HG03108 (cell line): ENCODE measurements around the gene DMD.
"Not testable (repeated sequence)": the region's sequence is repeated elsewhere in the genome, so short reads cannot be mapped to it uniquely, and the experiment has no call there.

Experiments
- ATAC-seq: cut with Tn5 transposase; IDR thresholded peaks from one replicate; pipeline ENCODE4 v1.9.1; 2021; ENCODE audit warnings: moderate library complexity; ENCODE audit not compliant: unreplicated experiment

The DMD gene

DNA sequence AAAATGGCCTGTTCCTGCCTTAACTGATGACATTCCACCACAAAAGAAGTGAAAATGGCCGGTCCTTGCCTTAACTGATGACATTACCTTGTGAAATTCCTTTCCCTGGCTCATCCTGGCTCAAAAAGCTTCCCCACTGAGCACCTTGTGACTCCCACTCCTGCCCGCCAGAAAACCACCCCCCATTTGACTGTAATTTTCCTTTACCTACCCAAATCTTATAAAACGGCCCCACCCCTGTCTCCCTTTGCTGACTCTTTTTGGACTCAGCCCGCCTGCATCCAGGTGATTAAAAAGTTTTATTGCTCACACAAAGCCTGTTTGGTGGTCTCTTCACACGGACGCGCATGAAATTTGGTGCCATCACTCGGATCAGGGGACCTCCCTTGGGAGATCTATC lies 1833.5 kb downstream of the DMD start:
- ATAC-seq: not testable (repeated sequence)

DNA sequence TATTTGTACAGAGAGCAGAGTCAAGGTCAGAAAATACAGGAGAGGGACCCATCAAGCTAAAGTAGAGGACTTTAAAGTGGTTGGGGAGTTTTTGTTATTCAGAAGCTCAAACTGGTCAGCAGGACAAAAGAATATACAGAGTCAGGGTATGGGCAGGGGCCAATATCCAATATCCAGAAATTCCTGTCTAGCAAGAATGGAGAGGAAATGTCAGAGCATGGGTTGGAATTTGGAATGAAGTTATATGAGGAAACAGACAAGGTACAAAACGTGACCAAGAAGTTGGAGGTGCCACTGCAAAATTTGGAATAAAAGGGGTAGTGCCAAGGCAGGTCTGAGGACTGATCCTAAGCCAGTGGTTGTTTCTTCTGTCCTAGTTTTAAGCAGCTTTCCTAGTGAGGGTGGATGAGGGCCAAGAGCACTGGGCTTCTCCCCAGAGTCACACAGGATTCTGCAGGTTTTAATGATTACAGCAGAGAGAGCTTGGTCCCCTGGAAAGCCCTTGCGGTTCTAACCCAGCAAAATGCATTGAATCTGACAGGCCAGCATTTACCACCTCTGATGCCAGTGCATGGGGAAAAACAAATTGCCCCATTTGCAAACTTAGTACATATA lies 1834.8 kb downstream of the DMD start:
- no peak for ATAC-seq

DNA sequence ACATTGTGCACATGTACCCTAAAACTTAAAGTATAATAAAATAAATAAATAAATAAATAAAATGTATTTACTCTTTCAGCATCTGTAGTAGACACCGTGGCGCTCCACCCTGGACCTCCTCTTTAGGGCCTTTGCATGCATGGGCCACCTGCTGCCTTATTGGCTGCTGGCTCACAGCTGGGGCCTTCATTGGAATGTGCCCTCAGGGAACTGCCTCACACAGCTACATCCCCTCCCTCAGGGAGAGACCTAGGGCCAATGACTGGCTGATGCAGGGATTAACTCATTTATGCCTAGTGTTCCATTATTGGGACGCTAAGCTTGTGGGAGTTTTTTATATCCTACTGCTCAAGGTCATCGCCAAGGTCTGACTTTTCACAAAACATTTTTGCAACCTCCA lies 1836.6 kb downstream of the DMD start:
- no peak for ATAC-seq

DNA sequence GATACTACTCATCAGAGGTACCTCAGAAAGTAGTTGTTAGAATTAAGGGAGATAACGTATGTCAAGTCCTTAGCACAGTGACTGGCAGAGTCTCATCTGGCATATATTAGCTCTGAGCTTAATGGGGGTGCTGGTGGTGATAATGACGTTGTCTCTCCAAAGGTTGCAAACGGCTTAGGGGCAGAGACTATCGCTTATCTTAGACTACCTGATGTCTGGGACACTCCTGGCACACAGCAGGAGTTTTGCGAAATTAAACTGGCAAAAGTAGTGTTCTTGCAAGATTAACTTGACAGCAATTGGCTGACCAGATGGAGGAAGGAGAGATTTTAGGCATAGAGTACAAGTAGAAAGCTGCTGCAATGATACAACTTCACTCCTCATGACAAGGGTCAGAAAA lies 1839.4 kb downstream of the DMD start:
- no peak for ATAC-seq

DNA sequence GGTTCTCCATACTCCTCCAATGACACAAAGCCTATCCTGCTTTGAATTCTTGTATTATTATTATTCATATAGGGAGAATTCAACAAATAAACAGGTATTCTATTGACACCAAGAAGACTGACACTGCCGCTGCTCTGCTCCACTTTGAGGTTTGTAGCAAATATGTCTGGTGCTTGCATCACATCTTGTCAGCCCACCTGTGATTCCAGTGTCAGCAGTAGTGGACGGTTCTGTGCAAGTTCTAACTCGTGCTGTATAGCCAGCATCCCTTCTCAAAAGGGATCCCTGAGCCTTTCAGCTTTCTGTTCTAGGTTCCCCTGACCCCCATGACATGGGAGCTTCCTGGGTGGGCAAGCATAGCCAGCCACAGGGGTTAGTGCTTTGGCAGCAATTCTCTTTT lies 1843.5 kb downstream of the DMD start:
- ATAC-seq: no peak

DNA sequence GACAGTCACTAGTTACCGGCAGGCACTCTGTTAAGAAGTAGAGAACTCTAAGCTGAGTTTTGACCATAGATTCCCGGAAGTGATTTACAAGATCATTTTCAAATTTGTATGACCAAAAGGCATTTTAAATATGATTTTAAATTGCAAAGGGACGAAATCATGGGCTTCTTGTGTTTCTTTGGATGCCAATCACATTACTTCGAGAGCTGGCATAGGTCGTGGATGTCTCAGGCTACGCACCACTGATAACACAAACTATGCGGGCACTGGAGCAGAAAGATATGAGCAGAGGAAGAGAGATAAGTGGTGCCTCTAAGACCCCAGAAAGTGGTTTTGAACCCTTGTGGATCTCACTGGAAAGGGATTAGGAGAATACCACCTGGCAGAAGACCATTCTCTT lies 1845.3 kb downstream of the DMD start:
- no peak for ATAC-seq

DNA sequence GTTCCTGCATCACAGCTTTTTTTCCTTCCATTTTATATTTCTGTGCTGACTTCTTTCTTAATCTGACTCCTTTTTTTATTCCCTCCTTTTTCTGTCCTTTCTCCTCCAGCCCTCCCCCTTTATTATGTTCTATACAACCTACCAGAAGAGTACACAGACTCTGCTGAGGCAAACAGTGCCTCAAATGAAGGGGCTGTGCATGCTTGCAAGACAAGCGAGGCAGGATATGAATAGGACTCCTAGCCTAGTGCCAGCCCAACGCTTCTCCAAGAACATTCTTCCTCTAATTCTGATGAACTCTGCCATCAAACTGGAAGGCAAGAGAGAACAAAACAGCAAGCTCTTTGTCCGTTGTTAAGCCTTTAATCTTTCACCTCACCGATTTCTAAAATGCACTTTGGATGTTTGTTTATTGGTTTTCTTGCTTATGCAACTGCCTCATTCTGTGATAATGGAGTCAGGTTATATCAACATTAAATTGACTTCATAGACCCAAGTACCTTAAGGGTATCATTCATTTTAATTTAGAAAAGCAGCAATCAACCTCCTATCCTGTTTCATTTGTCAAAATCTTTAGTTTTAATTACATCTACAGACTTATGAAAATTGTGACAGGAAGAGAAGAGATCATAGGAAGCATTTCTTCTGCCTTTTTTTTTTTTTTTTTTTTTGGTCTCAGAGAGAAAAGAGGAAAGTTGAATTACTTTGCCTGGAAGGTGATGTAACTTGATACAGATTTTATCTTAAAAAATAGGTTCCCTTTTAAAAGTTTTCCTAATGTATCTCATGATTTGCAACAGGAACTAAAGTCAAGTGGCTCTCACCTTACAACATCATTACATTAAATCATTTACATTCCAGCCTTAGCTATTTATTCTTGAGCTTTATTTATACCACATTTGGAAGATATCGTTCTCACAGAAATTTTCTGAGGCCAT lies 1854.8 kb downstream of the DMD start:
- no peak for ATAC-seq

DNA sequence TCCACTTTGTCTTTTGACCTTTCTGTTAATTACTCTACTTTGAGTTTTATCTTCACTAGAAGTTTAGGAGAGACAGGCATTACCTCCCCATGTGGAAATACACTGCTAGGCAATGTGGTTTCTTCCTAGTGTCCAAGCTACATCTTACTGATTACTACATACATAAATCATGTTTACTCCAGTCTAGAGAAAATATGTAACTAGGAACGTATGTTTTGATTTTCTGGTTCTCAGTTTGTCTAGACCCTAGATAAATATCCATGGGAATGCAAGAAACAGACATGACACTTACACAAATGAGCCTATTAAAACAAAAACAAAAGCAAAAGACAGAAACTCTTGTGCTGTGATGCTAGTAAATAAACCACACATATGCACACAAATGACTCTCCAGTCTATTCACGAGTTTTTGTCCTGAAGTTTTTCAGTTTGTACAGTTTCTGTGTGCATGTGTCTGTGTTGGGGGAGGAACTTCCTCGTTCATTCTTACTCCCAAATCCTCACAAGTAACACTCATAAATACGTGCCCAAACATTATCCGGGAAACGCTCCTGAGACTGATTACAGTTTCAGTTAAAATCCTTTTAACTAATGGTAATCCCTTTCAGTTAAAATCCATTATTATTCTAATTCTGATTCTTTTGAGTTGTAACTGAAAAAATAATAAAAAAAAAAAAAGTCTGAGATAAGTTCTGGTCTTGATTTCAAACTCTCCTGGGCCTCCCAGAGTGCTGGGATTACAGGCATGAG lies 1856.0 kb downstream of the DMD start:
- ATAC-seq: no peak

DNA sequence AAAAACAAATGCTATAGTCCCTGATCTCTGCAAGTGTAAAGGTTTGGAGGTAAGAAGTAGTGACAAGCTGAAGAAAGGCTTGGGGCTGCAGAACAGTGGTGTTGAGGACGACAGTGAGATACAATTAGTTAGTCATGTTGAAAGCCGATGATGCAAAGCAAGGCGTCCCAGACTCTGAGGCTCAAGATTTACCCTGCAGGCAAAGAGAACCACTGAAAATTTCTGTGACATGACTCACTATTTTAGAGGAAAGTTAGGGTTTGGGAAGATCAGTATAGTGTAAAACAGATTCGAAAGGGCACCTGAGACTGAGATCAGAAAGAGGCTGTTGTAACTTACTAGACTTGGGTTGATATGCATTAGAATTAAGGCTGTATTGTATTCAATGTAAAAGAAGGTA lies 1858.3 kb downstream of the DMD start:
- no peak for ATAC-seq

DNA sequence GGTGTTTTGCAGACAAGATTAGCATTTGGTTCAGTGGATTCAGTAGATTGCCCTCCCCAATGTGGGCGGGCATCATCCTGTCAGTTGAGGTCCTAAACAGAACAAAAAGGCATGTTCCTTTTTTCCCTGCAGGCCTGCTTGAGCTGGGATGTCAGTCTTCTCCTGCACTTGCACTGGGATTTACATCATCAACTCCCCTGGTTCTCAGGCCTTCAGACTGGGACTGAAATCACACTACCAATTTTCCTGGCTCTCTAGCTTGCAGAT lies 1860.6 kb downstream of the DMD start:
- no peak for ATAC-seq

DNA sequence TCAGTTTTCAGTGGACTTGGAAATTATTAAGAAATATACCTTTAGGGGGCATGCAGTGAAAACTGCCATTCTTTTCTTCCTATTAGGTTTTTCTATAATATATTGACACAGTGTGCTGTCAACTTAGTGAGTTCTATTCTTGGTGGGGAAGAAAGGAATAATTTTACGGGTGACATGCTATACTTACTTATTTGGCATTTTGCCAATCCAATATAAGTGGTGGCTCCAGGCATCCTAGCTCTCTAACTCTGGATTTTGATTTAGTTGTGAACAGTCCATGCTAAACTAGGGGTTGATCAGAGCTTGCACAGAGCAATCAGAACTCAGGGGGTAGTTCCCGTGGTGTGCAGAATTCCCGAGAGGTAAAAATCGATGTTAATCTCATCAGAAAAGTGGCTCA lies 1861.8 kb downstream of the DMD start:
- ATAC-seq: no peak

DNA sequence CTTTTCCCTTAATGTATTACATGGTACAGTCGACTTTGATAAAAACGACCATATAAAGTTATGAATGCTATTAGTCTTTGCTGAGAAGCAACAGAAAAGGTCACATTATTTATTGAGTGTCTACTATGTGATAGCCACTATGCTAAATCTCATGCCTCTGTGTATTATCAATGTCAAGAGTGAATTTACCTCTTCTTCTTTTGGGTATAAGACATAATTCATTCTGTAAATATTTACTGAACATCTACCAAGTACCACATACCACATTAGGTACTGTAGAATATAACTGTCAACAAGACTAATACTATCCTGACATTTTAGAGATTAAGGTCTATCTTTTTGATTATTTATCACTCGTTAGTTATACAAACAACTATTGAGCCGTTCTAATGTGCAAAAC lies 1870.8 kb downstream of the DMD start:
- ATAC-seq: no peak

DNA sequence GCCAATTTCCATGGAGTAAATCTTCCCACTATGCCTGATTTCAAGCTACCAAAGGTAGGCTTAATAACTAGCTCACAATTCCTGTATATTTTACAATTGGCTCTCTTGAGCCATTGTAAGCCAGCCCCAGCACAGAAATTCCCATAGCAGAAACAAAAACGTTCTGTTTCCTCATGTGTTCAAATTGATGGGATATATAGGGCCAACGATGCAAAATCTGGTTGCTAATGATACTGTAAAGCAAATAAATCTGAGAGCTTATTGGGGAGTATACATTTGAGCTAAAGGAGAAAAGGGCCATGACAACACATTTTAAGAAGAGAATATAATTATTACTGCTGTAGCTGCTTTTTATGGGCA lies 1872.4 kb downstream of the DMD start:
- no peak for ATAC-seq

DNA sequence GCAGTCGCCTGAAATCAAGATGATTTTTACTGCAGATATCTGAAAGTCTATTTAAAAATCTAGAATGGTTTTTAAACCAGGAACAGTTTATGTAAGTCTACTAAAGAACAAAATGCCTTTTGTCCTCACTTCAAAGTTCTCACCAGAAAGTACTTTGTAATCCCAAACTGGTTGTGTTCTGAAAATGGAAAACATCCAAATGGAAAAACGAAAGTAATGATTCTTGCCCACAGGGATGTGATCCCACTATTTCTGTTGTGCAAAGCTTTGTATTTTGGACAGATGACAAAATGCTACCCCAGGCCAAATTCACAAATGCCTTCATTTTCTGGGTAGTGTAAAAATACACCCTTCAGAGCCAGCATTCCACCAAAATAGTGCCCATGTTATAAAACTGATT lies 1874.0 kb downstream of the DMD start:
- no peak for ATAC-seq

DNA sequence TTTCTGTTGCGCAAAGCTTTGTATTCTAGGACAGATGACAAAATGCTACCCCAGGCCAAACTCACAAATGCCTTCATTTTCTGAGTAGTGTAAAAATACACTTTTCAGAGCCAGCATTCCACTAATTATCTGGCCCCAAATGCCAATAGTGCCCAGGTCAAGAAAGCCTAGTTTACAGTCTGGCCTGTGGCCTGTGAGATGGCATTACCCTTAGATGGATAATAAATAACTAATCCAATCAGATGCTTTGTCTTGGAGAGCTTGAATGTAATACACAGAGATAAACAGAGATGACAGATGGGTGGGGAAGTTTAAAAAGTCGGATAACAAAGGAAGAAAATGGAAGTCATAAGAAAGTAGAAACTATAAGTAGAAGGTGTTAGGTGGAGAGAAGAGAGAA lies 1874.9 kb downstream of the DMD start:
- ATAC-seq: no peak

DNA sequence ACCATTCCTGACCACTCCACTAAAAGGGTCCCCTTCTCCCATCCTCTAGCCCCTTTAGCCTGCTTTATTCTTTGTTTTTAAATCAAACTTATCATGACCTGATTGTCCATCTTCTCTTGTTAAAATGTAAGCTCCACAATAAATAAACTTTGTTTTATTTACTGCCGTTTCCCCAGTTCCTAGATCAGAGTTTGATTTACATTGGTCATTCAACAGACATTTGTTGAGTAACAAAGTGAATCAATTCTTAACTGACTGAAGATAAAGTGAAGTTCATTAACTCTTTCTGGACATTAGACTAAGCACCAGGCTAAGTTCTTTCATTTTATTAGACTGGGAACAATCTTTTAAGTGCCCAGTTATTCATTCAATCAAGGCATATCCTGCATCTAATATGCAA lies 1876.4 kb downstream of the DMD start:
- no peak for ATAC-seq

DNA sequence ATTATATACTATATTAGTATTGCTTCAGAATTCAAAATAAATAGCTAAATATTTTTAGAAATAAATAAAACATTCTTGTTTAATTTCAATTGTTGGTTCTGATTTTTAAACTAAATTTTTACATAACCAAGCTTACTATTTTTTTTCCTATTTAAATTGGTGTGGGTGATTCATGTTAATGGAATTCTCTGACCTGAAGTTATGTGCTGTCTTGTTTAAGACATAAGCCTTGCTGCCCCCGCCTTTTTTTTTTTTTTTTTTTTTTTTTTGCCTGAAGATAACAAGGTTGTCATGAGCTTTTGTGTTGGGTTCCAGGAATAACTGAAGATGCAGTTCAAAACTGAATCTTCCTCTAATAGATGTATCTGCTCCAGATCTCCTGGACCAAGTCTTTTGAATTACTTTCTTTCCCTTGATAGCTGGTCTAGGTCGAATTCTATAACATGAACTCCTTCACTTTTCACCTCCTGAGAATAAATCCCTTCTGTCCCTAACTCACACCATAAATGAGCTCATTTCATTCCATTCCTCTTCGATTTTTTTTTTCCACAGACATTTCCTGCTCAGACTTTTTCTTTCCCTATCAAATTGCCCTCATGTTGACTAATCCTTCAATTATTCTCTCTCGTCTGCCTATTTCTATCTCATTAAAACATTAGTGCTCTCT lies 1878.1 kb downstream of the DMD start:
- no peak for ATAC-seq

DNA sequence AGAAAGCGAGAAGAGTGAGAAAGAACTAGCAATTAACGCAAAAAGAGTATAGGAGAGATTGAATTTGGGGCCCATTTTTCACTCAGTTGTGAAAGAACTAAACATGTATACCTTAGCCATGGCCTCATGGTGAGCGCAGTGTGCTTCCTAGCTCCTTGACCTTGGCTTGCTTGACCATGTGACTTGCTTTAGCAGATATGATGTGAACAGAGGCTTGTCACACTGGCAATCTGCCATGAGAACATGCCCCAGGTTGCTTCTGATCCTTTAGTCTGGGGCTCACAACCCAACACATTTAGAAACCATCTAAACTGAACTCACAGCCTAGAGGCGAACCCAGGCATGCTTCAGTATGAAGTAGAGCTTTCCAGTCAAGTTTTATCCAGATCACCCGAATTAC lies 1879.4 kb downstream of the DMD start:
- no peak for ATAC-seq

DNA sequence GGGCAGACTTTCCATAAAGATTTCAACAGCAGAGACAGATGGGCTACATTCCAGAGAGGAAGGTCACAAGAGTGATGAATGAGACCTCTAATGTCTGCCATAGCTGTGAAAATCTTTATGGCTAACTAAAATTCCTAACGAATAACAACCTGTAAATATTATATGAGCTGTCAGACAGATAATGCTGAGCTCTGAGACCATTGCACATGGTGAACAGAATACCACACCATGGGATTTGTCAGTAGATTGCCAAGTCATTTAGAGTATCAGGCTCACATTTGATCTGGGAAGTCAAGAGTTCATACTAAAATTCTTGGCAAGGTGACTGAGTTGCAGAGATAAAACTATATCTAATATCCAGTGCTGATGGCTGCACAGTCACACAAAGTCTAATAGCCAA lies 1880.3 kb downstream of the DMD start:
- no peak for ATAC-seq

DNA sequence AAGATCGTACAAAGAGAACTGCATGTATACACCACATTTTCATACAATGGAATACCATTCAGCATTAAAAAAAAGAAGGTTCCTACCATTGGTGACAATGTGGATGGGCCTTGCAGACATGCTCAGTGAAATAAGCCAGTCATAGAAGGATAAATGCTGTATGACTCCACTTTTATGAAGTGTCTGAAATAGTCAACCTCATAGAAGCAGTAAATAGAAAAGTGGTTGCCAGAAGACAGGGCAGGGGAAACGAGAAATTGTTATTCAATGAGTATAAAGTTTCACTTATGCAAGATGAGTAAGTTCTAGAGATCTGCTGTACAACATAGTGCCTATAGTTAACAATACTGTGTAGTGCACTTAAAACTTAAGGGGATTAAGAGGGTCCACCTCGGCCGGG lies 1882.1 kb downstream of the DMD start:
- no peak for ATAC-seq

DNA sequence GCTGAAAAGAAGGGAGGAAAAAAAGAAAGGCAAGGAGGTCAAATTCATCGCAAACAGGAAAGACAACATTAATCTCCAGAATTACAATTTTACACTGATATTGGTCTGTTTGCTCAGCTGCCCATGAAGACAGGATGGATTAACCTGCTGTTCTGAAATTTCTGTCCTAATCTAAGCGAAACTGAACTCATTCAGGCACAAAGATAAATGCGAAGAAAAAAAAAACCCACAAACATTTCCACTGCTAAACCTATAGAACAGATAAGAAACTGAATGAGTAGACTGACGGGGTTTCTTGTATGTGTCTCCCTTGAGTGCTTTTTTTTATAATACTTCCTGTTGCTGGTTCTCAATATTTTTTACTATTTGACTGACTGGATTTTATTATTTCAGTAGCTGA lies 1887.7 kb downstream of the DMD start:
- ATAC-seq: peak; percentile 89

DNA sequence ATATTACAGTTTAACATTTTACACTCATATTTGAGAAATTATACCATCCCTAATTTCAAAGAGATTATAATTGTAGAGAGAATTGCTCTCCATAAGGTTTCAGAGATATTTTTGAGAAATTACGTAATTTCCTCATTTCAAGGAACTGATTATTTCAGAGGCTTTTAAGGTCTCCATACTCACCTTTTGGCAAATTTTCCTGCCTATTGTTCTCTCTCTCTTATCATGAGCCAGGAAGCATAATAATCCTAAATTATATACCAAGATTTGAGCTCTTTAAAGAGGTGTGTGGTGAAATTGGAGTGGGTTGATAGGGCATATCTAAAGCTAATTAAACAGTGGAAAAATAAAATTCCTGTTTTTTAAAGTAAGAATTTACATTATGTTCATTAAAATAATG lies 1890.6 kb downstream of the DMD start:
- ATAC-seq: no peak
